ENCODE data around the gene AFF2.

AFF2 gene

GRCh38 chrX:148500423-148501385 lies at the start of gene AFF2:
TSS of gene AFF2 (plus strand) at chrX:148500617. CDS start at chrX:148501098, 481 bp downstream.
- H3K4me3 ChIP-seq (ENCODE audit: low read depth, low read length): no peak within 1 kb of the TSS
- TF ChIP-seq, protein P1, sequence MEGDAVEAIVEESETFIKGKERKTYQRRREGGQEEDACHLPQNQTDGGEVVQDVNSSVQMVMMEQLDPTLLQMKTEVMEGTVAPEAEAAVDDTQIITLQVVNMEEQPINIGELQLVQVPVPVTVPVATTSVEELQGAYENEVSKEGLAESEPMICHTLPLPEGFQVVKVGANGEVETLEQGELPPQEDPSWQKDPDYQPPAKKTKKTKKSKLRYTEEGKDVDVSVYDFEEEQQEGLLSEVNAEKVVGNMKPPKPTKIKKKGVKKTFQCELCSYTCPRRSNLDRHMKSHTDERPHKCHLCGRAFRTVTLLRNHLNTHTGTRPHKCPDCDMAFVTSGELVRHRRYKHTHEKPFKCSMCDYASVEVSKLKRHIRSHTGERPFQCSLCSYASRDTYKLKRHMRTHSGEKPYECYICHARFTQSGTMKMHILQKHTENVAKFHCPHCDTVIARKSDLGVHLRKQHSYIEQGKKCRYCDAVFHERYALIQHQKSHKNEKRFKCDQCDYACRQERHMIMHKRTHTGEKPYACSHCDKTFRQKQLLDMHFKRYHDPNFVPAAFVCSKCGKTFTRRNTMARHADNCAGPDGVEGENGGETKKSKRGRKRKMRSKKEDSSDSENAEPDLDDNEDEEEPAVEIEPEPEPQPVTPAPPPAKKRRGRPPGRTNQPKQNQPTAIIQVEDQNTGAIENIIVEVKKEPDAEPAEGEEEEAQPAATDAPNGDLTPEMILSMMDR (IDR thresholded peaks at IDR 0.05; ENCODE audit: low read depth, low read length): no peak

DNA sequence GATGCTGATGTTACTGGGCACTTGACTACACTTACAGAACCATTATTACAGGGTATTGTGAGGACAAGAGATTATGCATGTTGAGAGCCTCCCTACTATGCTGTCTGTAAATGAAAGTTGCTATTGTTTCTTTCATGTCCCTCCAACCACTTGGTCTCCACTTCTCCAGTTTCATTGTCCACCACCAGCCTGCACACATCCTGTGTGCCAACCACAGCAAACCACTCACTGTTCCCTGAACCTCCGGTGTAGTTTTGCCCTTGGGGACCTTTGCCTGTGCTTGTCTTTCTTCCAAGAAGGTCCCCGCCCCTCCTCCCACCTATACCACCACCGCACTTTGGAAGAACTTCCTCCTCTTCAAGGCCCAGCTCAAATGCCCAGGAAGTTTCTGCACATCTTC lies 43.1 kb upstream of the AFF2 start:
- H3K4me3 ChIP-seq (ENCODE audit: low read depth, low read length): no peak overlapping the region
- TF ChIP-seq, protein P1 (IDR thresholded peaks at IDR 0.05; ENCODE audit: low read depth, low read length): no peak

DNA sequence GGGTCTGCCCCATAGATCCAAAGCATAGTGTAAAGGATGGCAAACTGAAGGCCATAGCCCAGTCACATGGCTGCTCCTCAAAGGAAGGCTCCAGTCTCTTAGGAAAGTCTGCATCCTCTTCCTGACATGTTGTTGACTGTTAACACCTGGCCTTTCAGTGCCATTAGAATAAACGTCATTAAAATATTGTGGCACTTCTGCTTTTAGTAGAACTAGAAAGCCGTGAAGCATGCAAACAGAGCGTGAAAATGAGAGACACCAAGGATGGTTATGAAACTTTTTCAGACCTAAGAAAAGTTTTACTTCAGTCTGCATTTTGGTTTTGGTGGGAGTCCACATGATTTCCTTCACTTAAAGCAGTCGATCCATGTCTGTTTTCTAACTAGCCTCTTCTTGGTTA lies 41.1 kb upstream of the AFF2 start:
- TF ChIP-seq, protein P1 (IDR thresholded peaks at IDR 0.05; ENCODE audit: low read depth, low read length): no peak
- H3K4me3 ChIP-seq (ENCODE audit: low read depth, low read length): no peak overlapping the region

DNA sequence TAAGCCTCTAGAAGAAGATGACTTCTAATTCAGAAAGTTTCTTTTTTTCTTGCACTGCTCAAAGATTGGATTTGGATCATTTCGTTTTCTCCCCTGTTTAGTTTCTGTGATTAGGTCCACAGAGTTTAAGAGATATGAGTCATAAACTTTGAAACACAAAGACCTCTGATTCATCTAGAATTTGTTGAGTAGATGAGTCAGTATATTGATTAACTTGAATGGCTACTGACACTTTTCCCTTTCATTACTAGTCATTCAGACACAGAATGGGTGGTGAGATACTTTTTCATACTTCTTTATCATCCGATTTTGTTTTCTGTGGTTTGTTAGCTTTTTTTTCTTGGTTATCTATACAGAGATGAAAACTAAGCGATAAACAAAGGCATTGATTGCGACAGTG lies 34.1 kb upstream of the AFF2 start:
- TF ChIP-seq, protein P1 (IDR thresholded peaks at IDR 0.05; ENCODE audit: low read depth, low read length): no peak

GRCh38 chrX:148470324-148470723 lies 30.1 kb upstream of the AFF2 start:
- TF ChIP-seq, protein P1 (IDR thresholded peaks at IDR 0.05; ENCODE audit: low read depth, low read length): no peak

More for the DNA sequence above, 34.1 kb upstream of the AFF2 start:
- H3K4me3 ChIP-seq (ENCODE audit: low read depth, low read length): no peak overlapping the region

GRCh38 chrX:148474030-148474429 lies 26.4 kb upstream of the AFF2 start:
- no peak overlapping the region for H3K4me3 ChIP-seq (ENCODE audit: low read depth, low read length)
- TF ChIP-seq, protein P1 (IDR thresholded peaks at IDR 0.05; ENCODE audit: low read depth, low read length): no peak

More at GRCh38 chrX:148470324-148470723, 30.1 kb upstream of the AFF2 start:
- H3K4me3 ChIP-seq (ENCODE audit: low read depth, low read length): no peak overlapping the region

DNA sequence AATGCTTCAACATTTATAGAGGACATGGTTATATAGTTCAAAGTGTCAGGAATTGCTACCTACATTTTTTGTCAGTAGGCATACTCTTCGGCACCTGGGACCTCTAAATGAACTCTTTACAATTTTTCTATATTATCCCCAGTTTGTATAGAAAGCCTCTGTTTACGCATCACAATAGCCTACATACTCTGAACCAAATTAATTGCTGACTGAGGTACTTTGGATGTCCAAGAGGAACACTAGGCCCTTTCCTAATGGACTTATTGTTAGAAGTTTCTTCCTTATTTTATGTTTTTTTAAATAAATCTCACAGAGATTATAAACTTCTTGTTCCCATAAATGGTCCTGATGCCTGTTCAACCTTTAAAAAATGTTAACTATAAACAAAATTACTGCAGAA lies 8.4 kb upstream of the AFF2 start:
- no peak overlapping the region for H3K4me3 ChIP-seq (ENCODE audit: low read depth, low read length)
- TF ChIP-seq, protein P1 (IDR thresholded peaks at IDR 0.05; ENCODE audit: low read depth, low read length): no peak
